H1 (cell line): ENCODE data around the gene PFDN4. TPM values are rescaled to one million over a fixed set of nuclear protein-coding genes. Genes with fewer than 3 reads are reported as not detected.

ENCODE experiments used
- CTCF ChIA-PET: fragments of 300-600 bp; sonication (Branson Sonifier 250); formaldehyde crosslinking; loops from one replicate; lab custom pipeline; 2021; ENCODE audit not compliant: partially characterized antibody; lab: Charles Lee
- POLR2A ChIA-PET: fragments of 300-600 bp; sonication (Branson Sonifier 250); formaldehyde crosslinking; loops from one replicate; lab custom pipeline; 2021; ENCODE audit warnings: inconsistent platforms; ENCODE audit not compliant: partially characterized antibody; lab: Charles Lee
- DNase-seq, 2 experiments: peaks; one replicate each; pipeline versions ENCODE4 v3.0.0 to v3.0.0-alpha.2; 2010 to 2022; ENCODE audit warnings: low spot score in 2 of 2, low read depth in 1 of 2, mixed read lengths in 1 of 2
- FAIRE-seq: peaks from 2 replicates; lab custom pipeline; 2011; peaks lifted over from hg19 to GRCh38; lab: Jason Lieb, UNC
- H2AFZ ChIP-seq: 2 replicates; pipeline ENCODE4 v1.8.1; 2012; ENCODE audit warnings: low read length, inconsistent platforms
- H2AK5ac ChIP-seq: 2 replicates; pipeline ENCODE4 v1.6.1; 2013; ENCODE audit warnings: low read depth, low read length
- H2BK120ac ChIP-seq: replicated peaks from 2 replicates; pipeline ENCODE3; 2013; ENCODE audit warnings: low read depth, low read length, inconsistent platforms
- H2BK12ac ChIP-seq: 2 replicates; pipeline ENCODE4 v1.6.1; 2013; ENCODE audit warnings: low read depth, low read length
- H2BK15ac ChIP-seq: 2 replicates; pipeline ENCODE4 v1.6.1; 2013; ENCODE audit warnings: low read length
- H2BK20ac ChIP-seq: 2 replicates; pipeline ENCODE4 v1.6.1; 2013; ENCODE audit warnings: low read length
- H2BK5ac ChIP-seq: 2 replicates; pipeline ENCODE4 v1.6.1; 2013; ENCODE audit warnings: low read depth, low read length
- H3K14ac ChIP-seq: 2 replicates; pipeline ENCODE4 v1.6.1; 2013; ENCODE audit warnings: inconsistent platforms; ENCODE audit not compliant: insufficient read length
- H3K18ac ChIP-seq: 2 replicates; pipeline ENCODE4 v1.6.1; 2013; ENCODE audit warnings: low read length; ENCODE audit errors: extremely low read depth
- H3K23ac ChIP-seq: 2 replicates; pipeline ENCODE4 v1.6.1; 2013; ENCODE audit warnings: inconsistent platforms; ENCODE audit not compliant: insufficient read length
- H3K23me2 ChIP-seq: 2 replicates; pipeline ENCODE4 v1.6.1; 2013; ENCODE audit warnings: low read depth, low read length
- H3K27ac ChIP-seq: 2 replicates; pipeline ENCODE4 v1.6.1; 2011; ENCODE audit warnings: low read depth, low read length, inconsistent platforms
- H3K27me3 ChIP-seq, 4 experiments: replicated peaks in 1 of 4; 1 replicate in 1 of 4; 2 replicates in 3 of 4; pipeline versions ENCODE4 v1.6.1 to v1.8.1; 2011 to 2013; ENCODE audit warnings: low read length in 3 of 4, mild to moderate bottlenecking in 3 of 4, inconsistent platforms in 2 of 4, mixed read lengths in 2 of 4, moderate library complexity in 1 of 4; ENCODE audit not compliant: control insufficient read depth in 3 of 4, insufficient read depth in 3 of 4; ENCODE audit errors: extremely low read depth in 1 of 4
- H3K36me3 ChIP-seq, 4 experiments: 2 replicates each; pipeline versions ENCODE4 v1.6.1 to v1.8.1; 2011 to 2013; ENCODE audit warnings: mild to moderate bottlenecking in 4 of 4, low read length in 3 of 4, moderate library complexity in 2 of 4, control low read depth in 1 of 4, inconsistent platforms in 1 of 4; ENCODE audit not compliant: insufficient read depth in 4 of 4, control insufficient read depth in 2 of 4
- H3K4ac ChIP-seq: replicated peaks from 2 replicates; pipeline ENCODE3; 2013; ENCODE audit warnings: low read length, low read depth, mixed read lengths, inconsistent platforms; ENCODE audit not compliant: insufficient read length
- H3K4me1 ChIP-seq, 4 experiments: replicated peaks in 1 of 4; 1 replicate in 1 of 4; 2 replicates in 3 of 4; pipeline versions ENCODE4 v1.6.1 to v1.8.1; 2011 to 2013; ENCODE audit warnings: low read length in 3 of 4, inconsistent platforms in 2 of 4, mixed read lengths in 1 of 4; ENCODE audit not compliant: insufficient read depth in 4 of 4, control insufficient read depth in 3 of 4
- H3K4me2 ChIP-seq, 2 experiments: 2 replicates each; pipeline versions ENCODE4 v1.6.1 to v1.8.1; 2011 to 2013; ENCODE audit warnings: low read depth in 2 of 2, low read length in 2 of 2, control low read depth in 1 of 2, inconsistent platforms in 1 of 2, mild to moderate bottlenecking in 1 of 2; ENCODE audit not compliant: insufficient read depth in 1 of 2
- H3K4me3 ChIP-seq, 4 experiments: fragments of 200-600, 300-600 bp in 1 of 4; sonication (generic), shearing (Covaris generic), sonication (Bioruptor Twin) in 1 of 4; 2 replicates each; pipeline versions ENCODE4 v1.5.1 to v1.8.1; 2011 to 2016; ENCODE audit warnings: low read length in 4 of 4, low read depth in 3 of 4, control low read depth in 2 of 4, inconsistent platforms in 2 of 4, mild to moderate bottlenecking in 2 of 4, mixed read lengths in 1 of 4, moderate library complexity in 1 of 4; ENCODE audit not compliant: insufficient read depth in 2 of 4; ENCODE audit errors: extremely low read depth in 1 of 4
- H3K56ac ChIP-seq: replicated peaks from 2 replicates; pipeline ENCODE3; 2013; ENCODE audit warnings: low read depth, mild to moderate bottlenecking, mixed read lengths, low read length, inconsistent platforms; ENCODE audit not compliant: insufficient read length
- H3K79me1 ChIP-seq: 2 replicates; pipeline ENCODE4 v1.6.1; 2013; ENCODE audit warnings: low read depth, low read length, control low read depth
- H3K79me2 ChIP-seq, 2 experiments: 2 replicates each; pipeline versions ENCODE4 v1.6.1 to v1.8.1; 2012 to 2013; ENCODE audit warnings: low read length in 2 of 2, mild to moderate bottlenecking in 2 of 2, inconsistent platforms in 1 of 2; ENCODE audit not compliant: insufficient read depth in 2 of 2, control insufficient read depth in 1 of 2
- H3K9ac ChIP-seq, 4 experiments: replicated peaks in 1 of 4; 1 replicate in 1 of 4; 2 replicates in 3 of 4; pipeline versions ENCODE4 v1.6.1 to v1.8.1; 2011 to 2013; ENCODE audit warnings: low read depth in 3 of 4, low read length in 3 of 4, control low read depth in 2 of 4, mild to moderate bottlenecking in 2 of 4, moderate library complexity in 2 of 4, inconsistent platforms in 1 of 4; ENCODE audit errors: extremely low read depth in 1 of 4
- H3K9me3 ChIP-seq, 2 experiments: 2 replicates each; pipeline versions ENCODE4 v1.6.1 to v1.8.1; 2012 to 2013; ENCODE audit warnings: mild to moderate bottlenecking in 2 of 2, moderate library complexity in 2 of 2, control low read depth in 1 of 2, inconsistent platforms in 1 of 2, low read depth in 1 of 2, low read length in 1 of 2, mixed read lengths in 1 of 2; ENCODE audit not compliant: insufficient read depth in 2 of 2
- H4K20me1 ChIP-seq, 2 experiments: replicated peaks in 1 of 2; 2 replicates each; pipeline versions ENCODE3 to v1.8.1; 2011 to 2013; ENCODE audit warnings: inconsistent platforms in 2 of 2, low read length in 2 of 2, mild to moderate bottlenecking in 1 of 2; ENCODE audit not compliant: insufficient read depth in 2 of 2, control insufficient read depth in 1 of 2
- H4K5ac ChIP-seq: 2 replicates; pipeline ENCODE4 v1.6.1; 2013; ENCODE audit warnings: low read length, low read depth, mixed read lengths, inconsistent platforms; ENCODE audit not compliant: insufficient read length
- H4K8ac ChIP-seq: 2 replicates; pipeline ENCODE4 v1.8.0; 2013; ENCODE audit warnings: mild to moderate bottlenecking, moderate library complexity, low read length, inconsistent platforms; ENCODE audit not compliant: insufficient read depth; ENCODE audit errors: extremely low read depth
- H4K91ac ChIP-seq: replicated peaks from 2 replicates; pipeline ENCODE3; 2013; ENCODE audit warnings: low read length, mixed read lengths, inconsistent platforms; ENCODE audit not compliant: insufficient read length
- ASH2L ChIP-seq: fragments of 200-600, 300-600 bp; sonication (generic); IDR thresholded peaks from one replicate; pipeline ENCODE4 v1.7.1; 2017; ENCODE audit warnings: low read length
- BACH1 ChIP-seq: IDR thresholded peaks from 2 replicates; pipeline ENCODE4 v1.6.1; 2012; ENCODE audit warnings: low read length, improper control_type of control experiment
- CBX8 ChIP-seq: fragments of 300-800, 300-1000 bp; sonication (generic); IDR thresholded peaks from 2 replicates; pipeline ENCODE4 v1.7.1; 2016; ENCODE audit warnings: low read depth, low read length, borderline replicate concordance
- CHD2 ChIP-seq: IDR thresholded peaks from 2 replicates; pipeline ENCODE4 v1.6.1; 2012; ENCODE audit warnings: low read length, improper control_type of control experiment
- GABPA ChIP-seq: IDR thresholded peaks from 2 replicates; pipeline ENCODE4 v1.6.1; 2011; ENCODE audit warnings: mild to moderate bottlenecking, low read length, moderate library complexity, borderline replicate concordance; ENCODE audit not compliant: insufficient read depth
- KDM5A ChIP-seq: fragments of 200-600 bp; IDR thresholded peaks from 2 replicates; pipeline ENCODE4 v1.7.1; 2012; ENCODE audit warnings: mild to moderate bottlenecking, low read length, inconsistent platforms, mixed read lengths
- SP4 ChIP-seq: IDR thresholded peaks from 2 replicates; pipeline ENCODE4 v1.6.1; 2012; ENCODE audit warnings: low read length, inconsistent platforms
- WGBS, 2 experiments: shearing (Covaris generic) in 1 of 2; methylation state at CpG; one replicate each; pipeline versions ENCODE4 v1.1.6 to v1.1.7; 2013 to 2015; ENCODE audit warnings: low lambda C conversion rate in 2 of 2, mixed read lengths in 2 of 2, inconsistent platforms in 1 of 2, low coverage in 1 of 2, missing lambda C conversion rate in 1 of 2; ENCODE audit not compliant: insufficient replicate concordance in 2 of 2, insufficient coverage in 1 of 2, insufficient read length in 1 of 2; ENCODE audit errors: extremely low coverage in 1 of 2, missing lambda C conversion rate in 1 of 2; 5-methylcytosine and 5-hydroxymethylcytosine counted together
- polyA plus RNA-seq, 7 experiments: library from polyadenylated mRNA; depleted of rRNA in 3 of 7; stranded (reverse) in 5 of 7; unstranded in 2 of 7; fragments of >200 nt in 5 of 7; fragments of 200-250 nt in 2 of 7; gene quantifications; 1 replicate in 5 of 7; 2 replicates in 1 of 7; 4 replicates in 1 of 7; pipeline versions ENCODE4 v1.2.1 to v1.2.3, GENCODE V29; 2011 to 2013; ENCODE audit warnings: missing spikeins in 2 of 7, mixed read lengths in 2 of 7
- total RNA-seq: library from RNA; stranded (reverse); fragmentation: NEBNext Ultra II Directional; extraction: Animal tissue kit (Norgen Biotek cat#: 25700); gene quantifications from 2 replicates; pipeline ENCODE4 v1.2.1, GENCODE V29; 2021

Gene PFDN4
- total and polyA plus RNA-seq, 2 of the 8 experiments (the other 6 are each of a cell fraction or from before 2014, with no cell fraction given) = 41.9 to 96.8 TPM

DNA sequence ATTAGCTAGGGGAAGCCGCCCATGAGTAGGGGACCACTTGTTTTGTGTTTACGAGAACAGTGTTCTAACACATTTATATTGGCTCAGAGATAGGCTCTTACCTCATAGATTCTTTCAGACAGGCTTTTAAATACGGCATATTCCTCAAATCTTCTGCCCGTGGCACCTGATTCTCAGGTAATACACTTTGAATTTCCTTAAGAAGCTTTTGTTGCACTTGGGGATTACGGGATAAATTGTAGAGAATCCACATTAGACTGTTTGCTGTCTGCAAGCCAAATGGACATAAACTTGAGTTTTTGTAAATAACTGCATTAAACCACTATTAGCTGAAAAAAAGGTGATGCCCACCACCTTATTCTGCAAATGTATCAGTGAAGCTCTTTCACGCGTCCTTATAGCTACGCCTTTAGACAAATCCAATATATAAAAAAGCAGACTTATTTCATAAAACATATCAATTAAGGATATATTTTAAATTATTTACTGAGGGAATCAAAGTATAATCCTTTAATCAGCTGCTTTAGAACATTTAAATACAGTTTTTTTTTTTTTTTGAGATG, 49.0 kb upstream of the PFDN4 start:
- H3K14ac ChIP-seq = no peak overlapping the region
- TF ChIP-seq GABPA (no peak), CHD2 (no peak), ASH2L (no peak), BACH1 (no peak), KDM5A (no peak), SP4 (no peak), CBX8 (no peak)
- TF ChIP-seq, all 59 proteins: peak for 0
- no peak overlapping the region for H2BK12ac ChIP-seq
- H2AK5ac ChIP-seq = no peak overlapping the region
- H4K8ac ChIP-seq = no peak overlapping the region
- H3K56ac ChIP-seq = no peak overlapping the region
- WGBS, 2 experiments = 90% methylated on average over 8 of the region's 8 CpGs; no CpG with 5 or more reads in 1 of the 2 experiments
- no peak overlapping the region for H2BK20ac ChIP-seq
- no peak overlapping the region for H4K5ac ChIP-seq
- no peak overlapping the region for H2BK5ac ChIP-seq
- H3K27me3 ChIP-seq = no peaks in the 10 kb centered on the region
- no peak overlapping the region for H3K27ac ChIP-seq
- no peak overlapping the region for H3K9ac ChIP-seq
- no peak overlapping the region for H3K4me3 ChIP-seq
- no peak overlapping the region for H3K4me2 ChIP-seq
- H3K23me2 ChIP-seq = no peaks in the 10 kb centered on the region
- no peak overlapping the region for H2BK120ac ChIP-seq
- no peaks in the 10 kb centered on the region for H4K20me1 ChIP-seq
- H3K23ac ChIP-seq = no peak overlapping the region
- H3K9me3 ChIP-seq = no peaks in the 10 kb centered on the region
- H3K79me1 ChIP-seq = no peaks in the 10 kb centered on the region
- DNase-seq = no peak
- H3K4ac ChIP-seq = no peak overlapping the region
- H3K4me1 ChIP-seq = 0 out of 7 replicates have a peak, but pooled peaks cover 0 to 5% (median 0%) of the 10 kb centered on the region in 4 experiments
- H2BK15ac ChIP-seq = no peak overlapping the region
- no peaks in the 10 kb centered on the region for H3K79me2 ChIP-seq
- FAIRE-seq = no peak
- H2AFZ ChIP-seq = no peak overlapping the region
- ChIA-PET POLR2A (interaction anchor here (0.6 kb wide), 1 partner anchor 14 kb away, joined by 3 read pairs; no protein-coding TSS in a partner anchor), CTCF (interaction anchor here (0.8 to 1.4 kb wide), 3 partner anchors 11 to 55 kb away, joined by 3 to 9 read pairs (median 3); no protein-coding TSS in a partner anchor)
- no peaks in the 10 kb centered on the region for H3K36me3 ChIP-seq
- no peak overlapping the region for H3K18ac ChIP-seq
- no peak overlapping the region for H4K91ac ChIP-seq
